Motor neuron (in vitro differentiated cells): ENCODE measurements around the gene CD59. TPM values are rescaled to one million over a fixed set of nuclear protein-coding genes. Genes with fewer than 3 reads are reported as not detected.
"Not testable (repeated sequence)": the region's sequence is repeated elsewhere in the genome, so short reads cannot be mapped to it uniquely, and the experiment has no call there.

Source experiments
- ATAC-seq, 8 experiments: fragments of 200-7000 bp; cut with Tn5 transposase; replicated peaks in 6 of 8; 2 replicates each; pipeline ENCODE4 v1.8.0; 2021; ENCODE audit warnings: mild to moderate bottlenecking in 8 of 8, moderate library complexity in 8 of 8
- H3K27ac ChIP-seq, 2 donors: fragments of 250-450 bp; sonication (Bioruptor Pico); 2 replicates each; pipeline ENCODE4 v1.9.0; 2021; ENCODE audit warnings: antibody characterized with exemption in 2 of 2, mild to moderate bottlenecking in 2 of 2, moderate library complexity in 1 of 2
- H3K4me1 ChIP-seq, 2 donors: fragments of 250-450 bp; sonication (Bioruptor Pico); replicated peaks in 1 of 2; 2 replicates each; pipeline ENCODE4 v1.6.1; 2021; ENCODE audit warnings: antibody characterized with exemption in 2 of 2, mild to moderate bottlenecking in 2 of 2, moderate library complexity in 1 of 2
- H3K4me3 ChIP-seq, 5 donors: fragments of 250-450 bp; sonication (Bioruptor Pico); 2 replicates each; pipeline ENCODE4 v1.9.0; 2021; ENCODE audit warnings: antibody characterized with exemption in 5 of 5, mild to moderate bottlenecking in 5 of 5, moderate library complexity in 4 of 5
- WGBS, 10 experiments: fragments of 450-650 bp; shearing (Covaris generic); methylation state at CpG; one replicate each; pipeline ENCODE4 v1.0.0; 2022; 5-methylcytosine and 5-hydroxymethylcytosine counted together
- in situ Hi-C, 9 experiments: fragments of 400-800 bp; cut with MboI; loops; one replicate each; pipeline ENCODE4 v1.15.0; 2021; ENCODE audit warnings: low sequenced_read_pairs in 9 of 9, low pct_unique_long_range_greater_than_20kb in 2 of 9; ENCODE audit not compliant: unreplicated experiment in 9 of 9
- total RNA-seq, 8 experiments: library from RNA; unstranded; fragments of 300-600 nt; gene quantifications; 2 replicates each; pipeline versions ENCODE4 v1.2.3 to v1.2.4, GENCODE V29; 2022

CD59 gene
- total RNA-seq, 8 experiments from 2014 or later, result 33.5 to 431 (median 105) TPM

GRCh38 chr11:33684003-33684706 lies 52.1 kb downstream of the CD59 start:
- H3K27ac ChIP-seq, result no peak overlapping the region
- in situ Hi-C loops, result loop anchor here in 6 of 9 experiments (10.0 to 25.0 kb wide), 3 partner anchors 319 to 522 kb away; partner anchors contain the start of gene CSTF3 (in 1 of the 6)
- 17 to 100% (median 60%) methylated on average over 1 to 5 of the region's 5 CpGs for WGBS, 10 experiments

GRCh38 chr11:33682446-33682845 lies 53.8 kb downstream of the CD59 start:
- peaks cover 0 to 13% of the 10 kb centered on the region in 2 donors for H3K4me1 ChIP-seq
- H3K27ac ChIP-seq, result no peak overlapping the region
- WGBS, 10 experiments, result 80 to 100% (median 90%) methylated on average over 1 to 4 of the region's 4 CpGs; no CpG with 5 or more reads in 2 of the 10 experiments
- no peak overlapping the region for H3K4me3 ChIP-seq
- in situ Hi-C loops, result loop anchor here in 6 of 9 experiments (10.0 to 25.0 kb wide), 3 partner anchors 318 to 520 kb away; partner anchors contain the start of gene CSTF3 (in 1 of the 6)
- ATAC-seq, result peak in 2 of 8 experiments; percentile 15 to 79

More at GRCh38 chr11:33684003-33684706, 52.1 kb downstream of the CD59 start:
- peaks cover 0 to 13% of the 10 kb centered on the region in 2 donors for H3K4me1 ChIP-seq
- peak in 3 of 8 experiments; percentile 16 to 58 (median 43) for ATAC-seq
- H3K4me3 ChIP-seq, result no peak overlapping the region

- peaks cover 0 to 13% of the 10 kb centered on the region in 2 donors for H3K4me1 ChIP-seq
- H3K27ac ChIP-seq, result no peak overlapping the region
- WGBS, 10 experiments, result 93 to 100% (median 100%) methylated on average over 1 to 3 of the region's 3 CpGs; no CpG with 5 or more reads in 3 of the 10 experiments
- in situ Hi-C loops, result loop anchor here in 6 of 9 experiments (10.0 to 25.0 kb wide), 3 partner anchors 317 to 520 kb away; partner anchors contain the start of gene CSTF3 (in 1 of the 6)
- H3K4me3 ChIP-seq, result no peak overlapping the region
- ATAC-seq, result no peak
Measured at GRCh38 chr11:33682019-33682418, 54.2 kb downstream of the CD59 start.

GRCh38 chr11:33678616-33679015 lies 57.6 kb downstream of the CD59 start:
- not testable (repeated sequence) for H3K4me3 ChIP-seq, H3K4me1 ChIP-seq, H3K27ac ChIP-seq, ATAC-seq
- in situ Hi-C loops, result loop anchor here in 4 of 9 experiments (25.0 kb wide), 2 partner anchors 316 to 516 kb away; partner anchors contain the start of gene CSTF3 (in 1 of the 4)
- 75 to 100% (median 92%) methylated on average over 1 of the region's 1 CpG; no CpG with 5 or more reads in 4 of the 10 experiments for WGBS, 10 experiments

- H3K27ac ChIP-seq, result no peak overlapping the region
- no peak overlapping the region for H3K4me3 ChIP-seq
- 95 to 100% (median 100%) methylated on average over 1 to 3 of the region's 3 CpGs; no CpG with 5 or more reads in 6 of the 10 experiments for WGBS, 10 experiments
- ATAC-seq, result no peak
- in situ Hi-C loops, result no loop called here
- peaks cover 8 to 11% of the 10 kb centered on the region in 2 donors for H3K4me1 ChIP-seq
Measured at GRCh38 chr11:33674035-33674814, 62.0 kb downstream of the CD59 start.

GRCh38 chr11:33672273-33672672 lies 64.0 kb downstream of the CD59 start:
- Histone ChIP-seq H3K4me3 (no peak overlapping the region), H3K4me1 (peaks cover 18 to 22% of the 10 kb centered on the region in 2 donors), H3K27ac (no peak overlapping the region)
- WGBS, 10 experiments, result 50 to 100% (median 100%) methylated on average over 1 to 2 of the region's 4 CpGs; no CpG with 5 or more reads in 5 of the 10 experiments
- in situ Hi-C loops, result no loop called here
- ATAC-seq, result peak in 1 of 8 experiments; percentile 12

- ATAC-seq, result peak in 3 of 8 experiments; percentile 16 to 68 (median 67)
- Histone ChIP-seq H3K27ac (no peak overlapping the region), H3K4me1 (peaks cover 18 to 22% of the 10 kb centered on the region in 2 donors), H3K4me3 (no peak overlapping the region)
- 0 to 100% (median 90%) methylated on average over 1 to 4 of the region's 5 CpGs; no CpG with 5 or more reads in 2 of the 10 experiments for WGBS, 10 experiments
- in situ Hi-C loops, result no loop called here
Measured at GRCh38 chr11:33670250-33671011, 65.8 kb downstream of the CD59 start.

- WGBS, 10 experiments, result 53 to 92% (median 79%) methylated on average over 2 to 5 of the region's 5 CpGs; no CpG with 5 or more reads in 1 of the 10 experiments
- peaks cover 18 to 22% of the 10 kb centered on the region in 2 donors for H3K4me1 ChIP-seq
- ATAC-seq, result no peak
- no peak overlapping the region for H3K4me3 ChIP-seq
- no peak overlapping the region for H3K27ac ChIP-seq
- in situ Hi-C loops, result no loop called here
Measured at GRCh38 chr11:33669598-33670249, 66.5 kb downstream of the CD59 start.

GRCh38 chr11:33668951-33669596 lies 67.1 kb downstream of the CD59 start:
- H3K27ac ChIP-seq, result no peak overlapping the region
- in situ Hi-C loops, result no loop called here

GRCh38 chr11:33668468-33668825 lies 67.8 kb downstream of the CD59 start:
- WGBS, 10 experiments, result 7 to 96% (median 47%) methylated on average over 2 to 6 of the region's 6 CpGs; no CpG with 5 or more reads in 1 of the 10 experiments
- Histone ChIP-seq H3K27ac (no peak overlapping the region), H3K4me1 (peaks cover 18 to 22% of the 10 kb centered on the region in 2 donors), H3K4me3 (no peak overlapping the region)
- peak in 5 of 8 experiments; percentile 10 to 75 (median 64) for ATAC-seq
- in situ Hi-C loops, result no loop called here

More at GRCh38 chr11:33668951-33669596, 67.1 kb downstream of the CD59 start:
- Histone ChIP-seq H3K4me1 (peaks cover 18 to 22% of the 10 kb centered on the region in 2 donors), H3K4me3 (no peak overlapping the region)
- 50 to 100% (median 83%) methylated on average over 1 to 6 of the region's 6 CpGs for WGBS, 10 experiments
- ATAC-seq, result peak in 4 of 8 experiments; percentile 30 to 43 (median 39)

GRCh38 chr11:33667819-33668467 lies 68.3 kb downstream of the CD59 start:
- in situ Hi-C loops, result no loop called here
- no peak for ATAC-seq
- no peak overlapping the region for H3K27ac ChIP-seq
- 50 to 100% (median 80%) methylated on average over 1 to 4 of the region's 18 CpGs; no CpG with 5 or more reads in 5 of the 10 experiments for WGBS, 10 experiments
- H3K4me3 ChIP-seq, result no peak overlapping the region
- H3K4me1 ChIP-seq, result peaks cover 18 to 22% of the 10 kb centered on the region in 2 donors
